Glutamatergic neuron (in vitro differentiated cells): Measurements from ENCODE around the gene GPR85. TPM values are rescaled to one million over a fixed set of nuclear protein-coding genes. Genes with fewer than 3 reads are reported as not detected.
A peak's percentile ranks its signal among the peaks of the same experiment; 100 is the strongest.

Source experiments
- DNase-seq: peaks from one replicate; pipeline ENCODE4 v3.0.0; 2022
- H3K27ac Mint-ChIP-seq: one replicate; pipeline ENCODE4 v1.8.0; 2020; ENCODE audit warnings: mild to moderate bottlenecking, mixed read lengths, inconsistent platforms; ENCODE audit not compliant: unreplicated experiment
- H3K27me3 Mint-ChIP-seq: one replicate; pipeline ENCODE4 v1.8.0; 2020; ENCODE audit warnings: mild to moderate bottlenecking, moderate library complexity, mixed read lengths, inconsistent platforms; ENCODE audit not compliant: unreplicated experiment
- H3K36me3 Mint-ChIP-seq: one replicate; pipeline ENCODE4 v1.8.0; 2020; ENCODE audit warnings: mild to moderate bottlenecking, mixed read lengths, inconsistent platforms; ENCODE audit not compliant: unreplicated experiment
- H3K4me1 Mint-ChIP-seq: one replicate; pipeline ENCODE4 v1.8.0; 2020; ENCODE audit warnings: mild to moderate bottlenecking, low read depth, mixed read lengths, inconsistent platforms; ENCODE audit not compliant: unreplicated experiment
- H3K4me3 Mint-ChIP-seq: one replicate; pipeline ENCODE4 v1.8.0; 2020; ENCODE audit warnings: mild to moderate bottlenecking, mixed read lengths, inconsistent platforms; ENCODE audit not compliant: unreplicated experiment
- H3K9me3 Mint-ChIP-seq: one replicate; pipeline ENCODE4 v1.8.0; 2020; ENCODE audit warnings: mild to moderate bottlenecking, moderate library complexity, mixed read lengths, inconsistent platforms; ENCODE audit not compliant: unreplicated experiment
- total RNA-seq: library from RNA; stranded (reverse); fragmentation: NEBNext Ultra II Directional; extraction: Animal tissue kit (Norgen Biotek cat#: 25700); gene quantifications from one replicate; pipeline ENCODE4 v1.2.1, GENCODE V29; 2021; ENCODE audit not compliant: unreplicated experiment
- TF ChIP-seq, protein P1 (sequence below): fragments of 200-600 bp; sonication (generic); IDR thresholded peaks from one replicate; pipeline ENCODE4 v1.5.0; 2021; ENCODE audit not compliant: partially characterized antibody, unreplicated experiment

GPR85 gene
- total RNA-seq, 1 donor from 2014 or later, result 3.4 TPM

DNA sequence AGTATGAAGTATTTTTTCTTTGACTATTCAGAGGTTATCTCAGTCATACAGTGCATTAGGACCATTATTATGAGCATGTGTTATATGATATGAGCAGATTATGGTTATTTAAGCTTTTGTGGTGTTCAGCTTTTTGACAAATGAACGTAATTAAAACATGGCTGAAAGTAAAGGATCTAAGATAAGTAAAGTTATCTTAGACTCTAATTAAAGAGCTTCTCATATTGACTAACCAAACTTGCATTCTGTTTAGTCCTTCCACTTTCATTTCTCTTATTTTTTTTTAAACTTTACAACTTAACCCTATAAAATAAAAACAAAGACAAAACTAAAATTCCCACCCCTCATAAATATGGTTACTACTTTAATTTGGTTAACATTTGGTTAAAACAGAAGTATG is 6.9 kb upstream of the GPR85 start:
- TF ChIP-seq, protein P1, sequence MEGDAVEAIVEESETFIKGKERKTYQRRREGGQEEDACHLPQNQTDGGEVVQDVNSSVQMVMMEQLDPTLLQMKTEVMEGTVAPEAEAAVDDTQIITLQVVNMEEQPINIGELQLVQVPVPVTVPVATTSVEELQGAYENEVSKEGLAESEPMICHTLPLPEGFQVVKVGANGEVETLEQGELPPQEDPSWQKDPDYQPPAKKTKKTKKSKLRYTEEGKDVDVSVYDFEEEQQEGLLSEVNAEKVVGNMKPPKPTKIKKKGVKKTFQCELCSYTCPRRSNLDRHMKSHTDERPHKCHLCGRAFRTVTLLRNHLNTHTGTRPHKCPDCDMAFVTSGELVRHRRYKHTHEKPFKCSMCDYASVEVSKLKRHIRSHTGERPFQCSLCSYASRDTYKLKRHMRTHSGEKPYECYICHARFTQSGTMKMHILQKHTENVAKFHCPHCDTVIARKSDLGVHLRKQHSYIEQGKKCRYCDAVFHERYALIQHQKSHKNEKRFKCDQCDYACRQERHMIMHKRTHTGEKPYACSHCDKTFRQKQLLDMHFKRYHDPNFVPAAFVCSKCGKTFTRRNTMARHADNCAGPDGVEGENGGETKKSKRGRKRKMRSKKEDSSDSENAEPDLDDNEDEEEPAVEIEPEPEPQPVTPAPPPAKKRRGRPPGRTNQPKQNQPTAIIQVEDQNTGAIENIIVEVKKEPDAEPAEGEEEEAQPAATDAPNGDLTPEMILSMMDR, result no peak
- no peak overlapping the region for H3K4me3 Mint-ChIP-seq
- H3K36me3 Mint-ChIP-seq, result no peaks in the 10 kb centered on the region
- no peaks in the 10 kb centered on the region for H3K4me1 Mint-ChIP-seq
- DNase-seq, result no peak
- H3K27me3 Mint-ChIP-seq, result no peaks in the 10 kb centered on the region
- peaks cover 3% of the 10 kb centered on the region for H3K9me3 Mint-ChIP-seq
- no peak overlapping the region for H3K27ac Mint-ChIP-seq

DNA sequence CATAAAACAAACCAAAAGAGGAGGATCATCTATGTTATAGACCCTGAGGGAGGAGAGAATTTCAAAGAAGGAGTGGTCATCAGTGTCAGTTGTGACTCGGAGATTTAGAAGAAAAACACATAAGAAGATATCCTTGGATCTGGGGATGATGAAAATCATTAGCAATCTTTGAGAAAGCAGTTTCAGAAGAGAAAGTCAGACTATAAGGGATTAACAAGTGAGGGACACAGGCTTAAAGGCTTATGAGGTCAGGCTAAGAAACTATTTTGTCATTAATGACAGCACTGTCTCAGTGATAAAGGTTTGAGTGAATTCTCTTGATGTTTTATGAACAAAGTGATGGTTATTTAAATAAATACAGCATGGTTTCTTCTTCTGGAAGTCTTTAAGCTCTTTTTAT is 6.1 kb upstream of the GPR85 start:
- Mint-ChIP-seq H3K27me3 (no peaks in the 10 kb centered on the region), H3K4me3 (no peak overlapping the region), H3K4me1 (no peaks in the 10 kb centered on the region), H3K36me3 (no peaks in the 10 kb centered on the region), H3K27ac (no peak overlapping the region), H3K9me3 (peaks cover 3% of the 10 kb centered on the region)
- TF ChIP-seq, protein P1, result no peak
- DNase-seq, result no peak

DNA sequence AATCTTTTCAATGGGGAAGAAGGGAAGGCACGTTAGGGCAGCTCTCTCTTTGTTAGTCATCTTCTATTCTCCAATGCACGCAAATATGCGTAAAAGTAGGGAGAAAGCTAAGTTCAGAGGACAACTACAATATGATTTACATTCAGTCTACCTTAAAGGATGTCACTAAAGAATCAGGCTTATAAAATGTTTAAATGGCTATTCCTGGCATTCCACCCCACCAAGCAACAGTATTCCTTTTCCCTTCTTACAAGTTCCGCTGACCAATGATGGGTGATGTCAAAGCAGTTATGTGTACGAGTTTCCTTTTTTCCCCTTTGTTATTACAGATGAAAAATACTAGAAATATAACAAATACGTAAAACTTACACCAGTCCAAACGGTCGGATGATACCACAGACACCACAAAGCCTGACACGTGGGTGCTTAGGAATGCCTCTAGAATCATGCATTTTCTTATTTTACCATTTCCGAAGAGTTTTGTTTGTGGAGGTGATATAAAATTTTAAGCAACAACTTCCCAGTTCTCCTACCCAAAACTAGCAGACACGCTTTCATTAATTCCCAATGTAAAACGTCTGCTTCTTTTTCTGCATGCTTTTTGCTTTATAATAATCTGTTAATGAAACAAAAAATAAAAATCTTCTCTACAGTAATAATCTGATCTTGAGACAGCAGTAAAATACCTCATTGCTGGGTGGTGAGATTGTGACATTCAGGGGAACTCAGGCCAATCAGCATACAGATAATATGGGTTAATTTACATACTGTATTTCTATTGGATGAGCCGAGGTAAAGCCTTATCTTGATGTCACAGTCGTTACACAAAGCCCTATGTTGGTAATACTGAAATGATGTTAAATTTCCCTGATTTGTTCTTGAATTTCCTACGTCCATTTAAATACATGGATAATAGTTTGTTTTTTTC is 708 bp upstream of the GPR85 start:
- TF ChIP-seq, protein P1, result no peak
- Mint-ChIP-seq H3K27ac (peak overlapping the region; percentile 56), H3K4me1 (peaks cover 26% of the 10 kb centered on the region), H3K27me3 (peaks cover 2% of the 10 kb centered on the region), H3K4me3 (peak overlapping the region; percentile 89), H3K9me3 (peaks cover 7% of the 10 kb centered on the region), H3K36me3 (no peaks in the 10 kb centered on the region)
- DNase-seq, result no peak

DNA sequence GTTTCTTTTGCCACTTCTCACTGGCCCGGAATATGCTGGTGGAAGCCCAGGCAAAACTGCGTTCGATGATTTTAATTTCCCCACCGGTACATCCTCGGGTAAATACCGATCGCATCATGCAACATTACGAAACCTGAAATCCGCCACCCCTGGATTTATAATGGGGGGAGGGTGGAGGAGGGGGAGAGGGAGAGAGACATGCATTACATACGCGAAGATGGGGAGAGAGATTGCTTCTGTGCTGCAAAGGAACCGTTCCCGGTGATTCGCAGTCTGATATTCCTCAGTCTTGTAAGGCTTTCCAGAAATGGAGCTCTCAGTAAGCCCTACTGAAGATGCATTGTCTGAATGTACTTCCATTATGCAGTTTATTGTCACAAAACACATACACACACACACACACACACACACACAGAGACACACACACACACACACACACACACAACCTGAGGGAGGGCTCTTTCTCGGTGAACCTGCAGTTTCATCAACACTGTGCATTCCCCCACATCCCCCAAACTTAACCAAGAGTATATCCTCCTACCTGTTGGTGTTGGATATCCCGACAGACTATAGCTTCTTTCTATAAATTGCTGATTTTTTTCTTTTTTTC is 741 bp downstream of the GPR85 start:
- Mint-ChIP-seq H3K4me1 (peaks cover 27% of the 10 kb centered on the region), H3K36me3 (no peaks in the 10 kb centered on the region), H3K27me3 (peaks cover 2% of the 10 kb centered on the region), H3K4me3 (peak overlapping the region; percentile 82), H3K27ac (peak overlapping the region; percentile 81), H3K9me3 (peaks cover 9% of the 10 kb centered on the region)
- DNase-seq, result no peak
- TF ChIP-seq, protein P1, result no peak
